Measurements from ENCODE around the gene CACNA2D4. TPM values are rescaled to one million over a fixed set of nuclear protein-coding genes. Genes with fewer than 3 reads are reported as not detected.
A peak's percentile ranks its signal among the peaks of the same experiment; 100 is the strongest.

CACNA2D4 gene
- total RNA-seq, 1 experiment from 2014 or later: not detected

DNA sequence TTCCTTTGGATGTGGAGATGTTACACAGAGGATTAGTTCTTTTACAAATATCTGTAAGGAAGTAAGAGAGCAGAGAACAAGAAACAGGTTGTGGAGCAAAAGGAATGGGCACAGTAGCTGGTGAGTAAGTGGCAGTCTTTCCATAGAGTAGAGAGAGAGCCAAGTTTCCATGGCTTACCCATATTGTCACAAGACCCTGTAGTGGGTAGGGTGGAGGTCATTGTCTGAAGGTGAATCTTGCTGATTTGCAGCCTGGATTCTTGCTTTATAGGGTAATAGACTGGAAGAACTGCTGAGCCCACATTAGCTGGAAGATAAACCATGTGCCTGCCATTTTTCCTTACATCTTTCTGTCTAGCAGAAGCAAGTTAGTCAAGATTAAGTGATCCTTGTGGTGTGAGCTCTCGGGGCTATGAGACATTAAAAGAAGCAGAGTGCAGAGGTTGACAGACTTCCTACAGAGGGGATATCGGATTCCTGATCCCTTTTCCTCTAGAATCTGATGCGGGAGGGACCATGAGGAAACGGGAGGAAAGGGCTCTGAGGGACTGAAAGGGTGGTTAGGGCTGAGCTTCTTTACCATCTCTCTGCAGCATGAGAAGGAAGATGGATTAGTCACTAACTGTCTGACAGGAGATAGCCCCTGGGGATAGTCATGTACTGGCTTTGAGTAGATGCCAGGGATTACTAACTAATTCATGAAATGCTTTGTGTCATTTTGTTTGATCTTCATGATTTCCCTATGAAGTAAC lies 142.1 kb downstream of the CACNA2D4 start:
- Histone ChIP-seq H3F3A (ENCODE audit: low read length, unreplicated experiment) (no peaks in the 10 kb centered on the region), H3K27me3 (ENCODE audit: low read length) (no peaks in the 10 kb centered on the region), H3K36me3 (ENCODE audit: low read depth, low read length) (peaks cover 21% of the 10 kb centered on the region), H2AFZ (ENCODE audit: low read length) (0 out of 2 replicates have a peak overlapping the region, but pooled peaks have one; percentile 36), H3K4me2 (ENCODE audit: low read length) (peak overlapping the region; percentile 69), H3K27ac (ENCODE audit: low read length) (peak overlapping the region; percentile 77), H3K9me2 (replicated peaks; ENCODE audit: low read length) (no peaks in the 10 kb centered on the region), H3K9me3 (ENCODE audit: low read length) (no peaks in the 10 kb centered on the region), H3K79me2 (ENCODE audit: low read length) (peaks cover 6% of the 10 kb centered on the region; the same call in 1 of the 2 replicates), H3K4me3 (ENCODE audit: low read length) (peak overlapping the region; percentile 33), H4K20me1 (ENCODE audit: low read length) (no peaks in the 10 kb centered on the region), H3K4me1 (ENCODE audit: insufficient read depth, low read length) (peaks cover 35% of the 10 kb centered on the region), H3K9ac (ENCODE audit: low read length) (peak overlapping the region; percentile 11; the same call in 1 of the 2 replicates)
- no TSS peak for BruUV-seq (replicated peaks)
- ChIA-PET POLR2A (ENCODE audit: unreplicated experiment) (no interaction called here), CTCF (interaction anchor here (0.7 kb wide), 1 partner anchor 118 kb away, joined by 5 read pairs; no protein-coding TSS in a partner anchor)
- TF ChIP-seq, protein P1, sequence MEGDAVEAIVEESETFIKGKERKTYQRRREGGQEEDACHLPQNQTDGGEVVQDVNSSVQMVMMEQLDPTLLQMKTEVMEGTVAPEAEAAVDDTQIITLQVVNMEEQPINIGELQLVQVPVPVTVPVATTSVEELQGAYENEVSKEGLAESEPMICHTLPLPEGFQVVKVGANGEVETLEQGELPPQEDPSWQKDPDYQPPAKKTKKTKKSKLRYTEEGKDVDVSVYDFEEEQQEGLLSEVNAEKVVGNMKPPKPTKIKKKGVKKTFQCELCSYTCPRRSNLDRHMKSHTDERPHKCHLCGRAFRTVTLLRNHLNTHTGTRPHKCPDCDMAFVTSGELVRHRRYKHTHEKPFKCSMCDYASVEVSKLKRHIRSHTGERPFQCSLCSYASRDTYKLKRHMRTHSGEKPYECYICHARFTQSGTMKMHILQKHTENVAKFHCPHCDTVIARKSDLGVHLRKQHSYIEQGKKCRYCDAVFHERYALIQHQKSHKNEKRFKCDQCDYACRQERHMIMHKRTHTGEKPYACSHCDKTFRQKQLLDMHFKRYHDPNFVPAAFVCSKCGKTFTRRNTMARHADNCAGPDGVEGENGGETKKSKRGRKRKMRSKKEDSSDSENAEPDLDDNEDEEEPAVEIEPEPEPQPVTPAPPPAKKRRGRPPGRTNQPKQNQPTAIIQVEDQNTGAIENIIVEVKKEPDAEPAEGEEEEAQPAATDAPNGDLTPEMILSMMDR (conservative IDR thresholded peaks at IDR 0.05; ENCODE audit: low read depth, low read length): no peak
- TF ChIP-seq EZH2phosphoT487 (IDR thresholded peaks at IDR 0.05; ENCODE audit: borderline replicate concordance, low read length) (no peak), EZH2 (IDR thresholded peaks at IDR 0.05; ENCODE audit: low read length, unreplicated experiment) (no peak)
- DNase-seq (peak; percentile 88), ATAC-seq (peak; percentile 94)
- intact Hi-C loops (cut with micrococcal nuclease): no loop called here

DNA sequence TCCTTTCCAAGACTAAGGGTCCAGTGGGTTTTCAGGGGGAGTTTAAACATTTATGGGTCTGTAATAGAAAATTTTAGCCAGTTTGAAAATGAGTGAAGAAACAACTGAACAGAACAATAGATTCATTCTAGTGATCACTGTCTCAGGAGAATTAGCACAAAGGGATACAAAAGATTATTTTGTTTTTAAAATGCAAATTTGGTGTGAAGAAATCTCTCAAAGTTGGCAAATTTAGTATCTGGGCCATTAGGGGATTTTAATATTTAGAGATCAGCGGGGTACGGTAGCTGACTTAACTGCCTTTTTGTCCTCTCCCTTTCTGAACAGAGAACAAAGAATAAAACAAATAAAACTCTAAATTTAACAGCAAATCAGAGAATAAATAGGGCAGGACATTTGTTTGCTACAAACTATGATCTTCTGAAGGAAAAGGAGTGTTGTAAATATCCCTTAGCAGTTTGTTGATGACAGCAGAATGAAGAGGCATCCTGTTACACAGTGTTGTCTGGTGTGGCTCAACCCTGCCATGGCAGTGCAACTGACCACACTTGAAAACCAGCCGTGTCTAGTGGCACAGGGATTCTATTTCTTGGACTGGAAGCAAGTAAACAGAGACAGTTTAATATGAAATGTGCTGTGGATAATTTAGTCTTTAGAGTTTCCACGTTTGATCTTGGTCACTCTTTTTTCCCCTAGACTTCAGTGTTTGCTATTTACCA lies 144.4 kb downstream of the CACNA2D4 start:
- CTCF ChIA-PET: no interaction called here
- H3K36me3 ChIP-seq (ENCODE audit: low read depth, low read length): peaks cover 13% of the 10 kb centered on the region
- H3K27me3 ChIP-seq (ENCODE audit: low read length): no peaks in the 10 kb centered on the region
- TF ChIP-seq EZH2phosphoT487 (IDR thresholded peaks at IDR 0.05; ENCODE audit: borderline replicate concordance, low read length) (no peak), EZH2 (IDR thresholded peaks at IDR 0.05; ENCODE audit: low read length, unreplicated experiment) (no peak)
- TF ChIP-seq, protein P1 (conservative IDR thresholded peaks at IDR 0.05; ENCODE audit: low read depth, low read length): no peak
- no peaks in the 10 kb centered on the region for H3K9me3 ChIP-seq (ENCODE audit: low read length)
- peaks cover 21% of the 10 kb centered on the region for H3K79me2 ChIP-seq (ENCODE audit: low read length)
- H3F3A ChIP-seq (ENCODE audit: low read length, unreplicated experiment): no peaks in the 10 kb centered on the region
- H3K4me2 ChIP-seq (ENCODE audit: low read length): no peak overlapping the region
- intact Hi-C loops (cut with micrococcal nuclease): no loop called here
- peak; percentile 32 for ATAC-seq
- no TSS peak for BruUV-seq (replicated peaks)
- no peak overlapping the region for H3K9ac ChIP-seq (ENCODE audit: low read length)
- POLR2A ChIA-PET (ENCODE audit: unreplicated experiment): no interaction called here
- no peak overlapping the region for H2AFZ ChIP-seq (ENCODE audit: low read length)
- H3K4me3 ChIP-seq (ENCODE audit: low read length): no peak overlapping the region
- H3K9me2 ChIP-seq (replicated peaks; ENCODE audit: low read length): no peaks in the 10 kb centered on the region
- H3K27ac ChIP-seq (ENCODE audit: low read length): no peak overlapping the region
- no peaks in the 10 kb centered on the region for H4K20me1 ChIP-seq (ENCODE audit: low read length)
- no peak for DNase-seq
- H3K4me1 ChIP-seq (ENCODE audit: insufficient read depth, low read length): peaks cover 50% of the 10 kb centered on the region
